Measurements from ENCODE around the gene KLHDC7B. TPM values are rescaled to one million over a fixed set of nuclear protein-coding genes. Genes with fewer than 3 reads are reported as not detected.
A peak's percentile ranks its signal among the peaks of the same experiment; 100 is the strongest.

The KLHDC7B gene
- total RNA-seq, 2 experiments from 2014 or later = 2.3 TPM

- H3K4me1 Mint-ChIP-seq (ENCODE audit: low read depth) = peaks cover 35% of the 10 kb centered on the region
- H3K4me3 Mint-ChIP-seq = peak overlapping the region; percentile 84
- H3K36me3 Mint-ChIP-seq (ENCODE audit: low read depth) = peaks cover 28% of the 10 kb centered on the region
- H3K27ac Mint-ChIP-seq = peak overlapping the region; percentile 98
- POLR2A ChIA-PET = interaction anchor here (1.2 to 2.6 kb wide), 8 partner anchors 18 to 111 kb away, joined by 3 to 59 read pairs (median 20); partner anchors contain the start of genes LMF2, NCAPH2, SCO2 and SYCE3
- H3K27me3 ChIP-seq (ENCODE audit: control insufficient read depth in 1 of 2, insufficient read depth in 2 of 2, low read length in 2 of 2) = no peaks in the 10 kb centered on the region
- CTCF ChIA-PET = interaction anchor here (1.4 kb wide), 1 partner anchor 18 kb away, joined by 5 read pairs; the partner anchor contains the start of gene SYCE3
- ATAC-seq (ENCODE audit: poor library complexity) (no peak), DNase-seq (peak in 2 of 14 experiments; percentile 29 to 47)
- intact Hi-C loops (cut with DNase I, micrococcal nuclease) = loop anchor here in 1 of 2 experiments (5.0 kb wide), 2 partner anchors 34 to 54 kb away; partner anchors contain the start of genes KLHDC7B and SCO2
- H3K4me3 ChIP-seq (ENCODE audit: low read length) = peak overlapping the region; percentile 63
- peaks cover 38% of the 10 kb centered on the region for H3K4me1 ChIP-seq (ENCODE audit: insufficient read depth, low read length)
- no peaks in the 10 kb centered on the region for H3K9me3 Mint-ChIP-seq
- H3K27me3 Mint-ChIP-seq = no peaks in the 10 kb centered on the region
- no peaks in the 10 kb centered on the region for H3K9me3 ChIP-seq (ENCODE audit: control insufficient read depth in 1 of 2, insufficient read depth in 1 of 2, low read length in 2 of 2)
- H3K36me3 ChIP-seq (ENCODE audit: insufficient read depth, low read length) = peaks cover 18% of the 10 kb centered on the region
- TF ChIP-seq CTCF (IDR thresholded peaks at IDR 0.05) = no peak
- no peak overlapping the region for H3K27ac ChIP-seq (ENCODE audit: low read depth in 1 of 2, low read length in 2 of 2)
These were observed 35.6 kb downstream of the KLHDC7B start for GRCh38 chr22:50581031-50581949.

- peak in 8 of 14 experiments; percentile 9 to 70 (median 40) for DNase-seq
These were observed 36.3 kb downstream of the KLHDC7B start for GRCh38 chr22:50581950-50582492.

More at GRCh38 chr22:50581950-50582492, 36.3 kb downstream of the KLHDC7B start:
- no peak for ATAC-seq (ENCODE audit: poor library complexity)
- H3K4me1 Mint-ChIP-seq (ENCODE audit: low read depth) = peaks cover 35% of the 10 kb centered on the region
- H3K9me3 ChIP-seq (ENCODE audit: control insufficient read depth in 1 of 2, insufficient read depth in 1 of 2, low read length in 2 of 2) = no peaks in the 10 kb centered on the region
- ChIA-PET CTCF (interaction anchor here (1.0 to 1.4 kb wide), 2 partner anchors 19 to 56 kb away, joined by 5 read pairs; partner anchors contain the start of genes SCO2 and SYCE3), POLR2A (interaction anchor here (0.7 to 2.6 kb wide), 17 partner anchors 17 to 267 kb away, joined by 3 to 59 read pairs (median 5); partner anchors contain the start of genes ARSA, KLHDC7B, LMF2 and NCAPH2)
- no peaks in the 10 kb centered on the region for H3K27me3 ChIP-seq (ENCODE audit: control insufficient read depth in 1 of 2, insufficient read depth in 2 of 2, low read length in 2 of 2)
- TF ChIP-seq CTCF (IDR thresholded peaks at IDR 0.05) = no peak
- no peaks in the 10 kb centered on the region for H3K27me3 Mint-ChIP-seq
- no peaks in the 10 kb centered on the region for H3K9me3 Mint-ChIP-seq
- H3K36me3 Mint-ChIP-seq (ENCODE audit: low read depth) = peaks cover 27% of the 10 kb centered on the region
- peak overlapping the region; percentile 91 to 95 for H3K27ac ChIP-seq (ENCODE audit: low read depth in 1 of 2, low read length in 2 of 2)
- peaks cover 38% of the 10 kb centered on the region for H3K4me1 ChIP-seq (ENCODE audit: insufficient read depth, low read length)
- peak overlapping the region; percentile 100 for H3K4me3 Mint-ChIP-seq
- peak overlapping the region; percentile 63 for H3K4me3 ChIP-seq (ENCODE audit: low read length)
- peak overlapping the region; percentile 98 for H3K27ac Mint-ChIP-seq
- intact Hi-C loops (cut with DNase I, micrococcal nuclease) = loop anchor here (1.0 to 5.0 kb wide), 7 partner anchors 19 to 74 kb away; partner anchors contain the start of genes KLHDC7B (in 1 of the 2), NCAPH2 (in 1 of the 2), SCO2 (in 1 of the 2) and SYCE3 (in 1 of the 2)
- H3K36me3 ChIP-seq (ENCODE audit: insufficient read depth, low read length) = peaks cover 13% of the 10 kb centered on the region
